GM21576 (cell line): ENCODE results near the gene CLIC6.

Source experiments
- ATAC-seq: cut with Tn5 transposase; IDR thresholded peaks from one replicate; pipeline ENCODE4 v1.9.1; 2021; ENCODE audit warnings: mild to moderate bottlenecking, moderate library complexity; ENCODE audit not compliant: unreplicated experiment

Gene CLIC6

GRCh38 chr21:34668803-34669148, at the start of gene CLIC6:
Gene CLIC6, plus strand, starts transcription at chr21:34668994. Its CDS starts 395 bp downstream, at chr21:34669389.
- ATAC-seq = no peak

GRCh38 chr21:34619841-34620665, 48.7 kb upstream of the CLIC6 start:
- ATAC-seq = no peak

- ATAC-seq = no peak
Measured at GRCh38 chr21:34621434-34622350, 47.1 kb upstream of the CLIC6 start.

- no peak for ATAC-seq
Measured at GRCh38 chr21:34623516-34623915, 45.3 kb upstream of the CLIC6 start.

- no peak for ATAC-seq
Measured at GRCh38 chr21:34625030-34625593, 43.7 kb upstream of the CLIC6 start.

- ATAC-seq = no peak
Measured at GRCh38 chr21:34626131-34626530, 42.7 kb upstream of the CLIC6 start.

GRCh38 chr21:34630536-34631143, 38.2 kb upstream of the CLIC6 start:
- no peak for ATAC-seq

GRCh38 chr21:34632498-34632897, 36.3 kb upstream of the CLIC6 start:
- ATAC-seq = no peak

GRCh38 chr21:34635307-34635706, 33.5 kb upstream of the CLIC6 start:
- no peak for ATAC-seq

- ATAC-seq = no peak
Measured at GRCh38 chr21:34636961-34637360, 31.8 kb upstream of the CLIC6 start.

- no peak for ATAC-seq
Measured at GRCh38 chr21:34639250-34639649, 29.5 kb upstream of the CLIC6 start.

GRCh38 chr21:34639882-34640788, 28.7 kb upstream of the CLIC6 start:
- no peak for ATAC-seq

GRCh38 chr21:34640858-34641257, 27.9 kb upstream of the CLIC6 start:
- no peak for ATAC-seq

- peak; percentile 56 for ATAC-seq
Measured at GRCh38 chr21:34642211-34643075, 26.4 kb upstream of the CLIC6 start.

- ATAC-seq = no peak
Measured at GRCh38 chr21:34644825-34645224, 24.0 kb upstream of the CLIC6 start.

- no peak for ATAC-seq
Measured at GRCh38 chr21:34647555-34647954, 21.2 kb upstream of the CLIC6 start.

GRCh38 chr21:34648739-34649297, 20.0 kb upstream of the CLIC6 start:
- no peak for ATAC-seq

GRCh38 chr21:34649400-34649799, 19.4 kb upstream of the CLIC6 start:
- no peak for ATAC-seq
